Measurements from ENCODE around the gene EME1.

Gene EME1

GRCh38 chr17:50358177-50358576, 14.9 kb upstream of the EME1 start:
- no peak for TF ChIP-seq CTCF (conservative IDR thresholded peaks at IDR 0.05; ENCODE audit: low read depth, low read length)
- H3K4me3 ChIP-seq (ENCODE audit: low read depth, low read length) = no peak overlapping the region
- DNase-seq (ENCODE audit: low read depth) = no peak

GRCh38 chr17:50359005-50359699, 13.9 kb upstream of the EME1 start:
- no peak for DNase-seq (ENCODE audit: low read depth)
- H3K4me3 ChIP-seq (ENCODE audit: low read depth, low read length) = no peak overlapping the region
- TF ChIP-seq CTCF (conservative IDR thresholded peaks at IDR 0.05; ENCODE audit: low read depth, low read length) = no peak

DNA sequence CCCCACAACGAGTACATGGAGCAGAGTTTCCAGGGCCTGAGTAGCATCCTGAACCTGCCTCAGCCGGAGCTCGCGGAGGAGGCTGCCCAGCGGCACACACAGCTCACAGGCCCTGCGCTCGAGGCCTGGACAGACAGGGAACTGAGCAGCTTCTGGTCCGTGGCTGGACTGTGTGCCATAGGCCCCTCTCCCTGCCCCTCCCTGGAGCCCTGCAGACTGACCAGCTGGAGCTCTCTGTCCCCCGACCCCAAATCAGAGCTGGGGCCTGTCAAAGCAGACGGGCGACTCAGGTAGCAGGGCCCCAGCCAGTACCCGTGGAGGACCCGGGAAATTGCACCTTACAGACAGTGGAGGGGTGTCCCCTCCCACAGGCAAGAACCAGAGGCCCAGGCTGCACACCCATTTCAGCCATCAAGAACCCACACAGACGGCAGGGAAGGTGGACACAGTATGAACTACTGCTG, 13.0 kb upstream of the EME1 start:
- DNase-seq (ENCODE audit: low read depth) = no peak
- no peak for TF ChIP-seq CTCF (conservative IDR thresholded peaks at IDR 0.05; ENCODE audit: low read depth, low read length)
- H3K4me3 ChIP-seq (ENCODE audit: low read depth, low read length) = no peak overlapping the region

- TF ChIP-seq CTCF (conservative IDR thresholded peaks at IDR 0.05; ENCODE audit: low read depth, low read length) = no peak
- DNase-seq (ENCODE audit: low read depth) = no peak
- no peak overlapping the region for H3K4me3 ChIP-seq (ENCODE audit: low read depth, low read length)
Measured at GRCh38 chr17:50360486-50361115, 12.4 kb upstream of the EME1 start.

- DNase-seq (ENCODE audit: low read depth) = peak; percentile 89
Measured at GRCh38 chr17:50361561-50362480, 11.2 kb upstream of the EME1 start.

GRCh38 chr17:50362661-50363060, 10.4 kb upstream of the EME1 start:
- no peak overlapping the region for H3K4me3 ChIP-seq (ENCODE audit: low read depth, low read length)
- TF ChIP-seq CTCF (conservative IDR thresholded peaks at IDR 0.05; ENCODE audit: low read depth, low read length) = no peak
- no peak for DNase-seq (ENCODE audit: low read depth)

More at GRCh38 chr17:50361561-50362480, 11.2 kb upstream of the EME1 start:
- no peak overlapping the region for H3K4me3 ChIP-seq (ENCODE audit: low read depth, low read length)
- TF ChIP-seq CTCF (conservative IDR thresholded peaks at IDR 0.05; ENCODE audit: low read depth, low read length) = peak; percentile 83

All from choroid plexus epithelial cell (primary cell).